HEK293T (cell line): ENCODE measurements around the gene RWDD2A.

Experiments used
- ARNT ChIP-seq: fragments of 450-650 bp; IDR thresholded peaks from 2 replicates; pipeline ENCODE4 v1.6.1; 2017; ENCODE audit warnings: mild to moderate bottlenecking
- BHLHE40 ChIP-seq: fragments of 450-650 bp; IDR thresholded peaks from 2 replicates; pipeline ENCODE4 v1.6.1; 2016; ENCODE audit warnings: mild to moderate bottlenecking, moderate library complexity, borderline replicate concordance
- CTBP1 ChIP-seq: fragments of 450-650 bp; IDR thresholded peaks from 2 replicates; pipeline ENCODE4 v1.6.1; 2016; ENCODE audit warnings: borderline replicate concordance
- ELF4 ChIP-seq: fragments of 450-650 bp; IDR thresholded peaks from 2 replicates; pipeline ENCODE4 v1.6.1; 2017; ENCODE audit warnings: antibody characterized with exemption
- FOXK2 ChIP-seq: fragments of 450-650 bp; IDR thresholded peaks from 2 replicates; pipeline ENCODE4 v1.6.1; 2016; ENCODE audit warnings: mild to moderate bottlenecking
- FOXM1 ChIP-seq: fragments of 450-650 bp; IDR thresholded peaks from 2 replicates; pipeline ENCODE4 v1.6.1; 2017; ENCODE audit warnings: mild to moderate bottlenecking, borderline replicate concordance
- L3MBTL2 ChIP-seq: fragments of 450-650 bp; conservative IDR thresholded peaks from 2 replicates; pipeline ENCODE4 v1.6.1; 2016; ENCODE audit warnings: mild to moderate bottlenecking
- NFRKB ChIP-seq: fragments of 450-650 bp; IDR thresholded peaks from 2 replicates; pipeline ENCODE4 v1.6.1; 2016; ENCODE audit warnings: mild to moderate bottlenecking, moderate library complexity
- PKNOX1 ChIP-seq: fragments of 450-650 bp; IDR thresholded peaks from 2 replicates; pipeline ENCODE4 v1.6.1; 2016
- SP1 ChIP-seq: fragments of 450-650 bp; IDR thresholded peaks from 2 replicates; pipeline ENCODE4 v1.6.1; 2017
- SUZ12 ChIP-seq: fragments of 450-650 bp; IDR thresholded peaks from 2 replicates; pipeline ENCODE4 v1.6.1; 2016; ENCODE audit warnings: mild to moderate bottlenecking
- TARDBP ChIP-seq: fragments of 450-650 bp; IDR thresholded peaks from 2 replicates; pipeline ENCODE4 v1.6.1; 2016
- ZNF384 ChIP-seq: fragments of 450-650 bp; IDR thresholded peaks from 2 replicates; pipeline ENCODE4 v1.6.1; 2016

GRCh38 chr6:83193747-83194566 lies 800 bp downstream of the RWDD2A start:
- TF ChIP-seq ZNF384: no peak
- no peak for TF ChIP-seq FOXK2
- TF ChIP-seq SP1: no peak
- no peak for TF ChIP-seq FOXM1
- no peak for TF ChIP-seq BHLHE40
- TF ChIP-seq ARNT: no peak
- TF ChIP-seq SUZ12: no peak
- TF ChIP-seq PKNOX1: no peak
- TF ChIP-seq TARDBP: no peak
- no peak for TF ChIP-seq NFRKB
- TF ChIP-seq L3MBTL2: 0 out of 2 replicates have a peak, but pooled peaks have one; percentile 31
- TF ChIP-seq ELF4: no peak
- TF ChIP-seq CTBP1: no peak
